KMS-11 (cell line): ENCODE measurements around the gene CFAP161.

Source experiments
- H2AFZ ChIP-seq: fragments of 200-600 bp; sonication (generic); 2 replicates; pipeline ENCODE4 v1.6.1; 2016; ENCODE audit warnings: antibody characterized with exemption, mixed run types, low read depth
- H3K27ac ChIP-seq: fragments of 200-600 bp; sonication (generic); 2 replicates; pipeline ENCODE4 v1.6.1; 2016; ENCODE audit warnings: mild to moderate bottlenecking, mixed run types
- H3K27me3 ChIP-seq: fragments of 200-600 bp; sonication (generic); 2 replicates; pipeline ENCODE4 v1.6.1; 2017; ENCODE audit warnings: mild to moderate bottlenecking, low read depth, mixed run types, moderate library complexity; ENCODE audit not compliant: insufficient read depth
- H3K36me3 ChIP-seq: fragments of 200-600 bp; sonication (generic); 2 replicates; pipeline ENCODE4 v1.6.1; 2017; ENCODE audit warnings: mild to moderate bottlenecking, mixed run types; ENCODE audit not compliant: insufficient read depth
- H3K4me1 ChIP-seq: fragments of 200-600 bp; sonication (generic); 2 replicates; pipeline ENCODE4 v1.6.1; 2016; ENCODE audit warnings: mild to moderate bottlenecking, low read depth, mixed run types; ENCODE audit not compliant: poor library complexity, severe bottlenecking
- H3K4me2 ChIP-seq: fragments of 200-600 bp; sonication (generic); 2 replicates; pipeline ENCODE4 v1.7.0; 2016; ENCODE audit warnings: mild to moderate bottlenecking, mixed run types
- H3K4me3 ChIP-seq: fragments of 200-600 bp; sonication (generic); IDR thresholded peaks from 2 replicates; pipeline ENCODE4 v1.6.1; 2017; ENCODE audit warnings: low read depth, low read length, mixed read lengths; ENCODE audit not compliant: insufficient read depth
- H3K79me2 ChIP-seq: fragments of 200-600 bp; sonication (generic); 2 replicates; pipeline ENCODE4 v1.6.1; 2016; ENCODE audit warnings: low read depth, mixed run types; ENCODE audit not compliant: insufficient read depth
- H3K9ac ChIP-seq: fragments of 200-600 bp; sonication (generic); 2 replicates; pipeline ENCODE4 v1.6.1; 2016; ENCODE audit warnings: mild to moderate bottlenecking, mixed run types
- H4K20me1 ChIP-seq: fragments of 200-600 bp; sonication (generic); 2 replicates; pipeline ENCODE4 v1.6.1; 2016; ENCODE audit warnings: mild to moderate bottlenecking, mixed run types; ENCODE audit not compliant: insufficient read depth
- TF ChIP-seq, protein P1 (sequence below): fragments of 200-600 bp; sonication (generic); conservative IDR thresholded peaks from 2 replicates; pipeline ENCODE4 v1.6.1; 2017; ENCODE audit warnings: low read depth, mild to moderate bottlenecking, antibody characterized with exemption, low read length, moderate library complexity, mixed read lengths

The CFAP161 gene

DNA sequence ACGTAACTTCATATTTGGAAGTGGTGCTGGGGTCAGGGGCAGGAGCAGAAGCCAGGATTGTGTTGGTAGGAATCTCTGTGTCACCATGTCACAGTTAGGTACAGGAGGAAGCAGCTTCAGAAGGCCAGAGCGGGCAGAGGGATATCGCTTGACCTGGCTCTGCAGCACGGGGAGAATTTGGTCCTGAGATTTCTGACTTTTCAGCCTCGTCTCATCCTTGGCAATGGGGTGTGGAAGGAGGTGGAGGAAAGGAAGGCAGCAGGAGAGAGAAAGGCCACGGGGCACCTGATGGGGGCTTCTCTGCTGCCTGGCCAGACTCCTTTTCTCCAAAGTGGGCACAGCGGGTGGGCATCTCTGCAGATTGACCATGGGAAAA is 63.2 kb downstream of the CFAP161 start:
- TF ChIP-seq, protein P1, sequence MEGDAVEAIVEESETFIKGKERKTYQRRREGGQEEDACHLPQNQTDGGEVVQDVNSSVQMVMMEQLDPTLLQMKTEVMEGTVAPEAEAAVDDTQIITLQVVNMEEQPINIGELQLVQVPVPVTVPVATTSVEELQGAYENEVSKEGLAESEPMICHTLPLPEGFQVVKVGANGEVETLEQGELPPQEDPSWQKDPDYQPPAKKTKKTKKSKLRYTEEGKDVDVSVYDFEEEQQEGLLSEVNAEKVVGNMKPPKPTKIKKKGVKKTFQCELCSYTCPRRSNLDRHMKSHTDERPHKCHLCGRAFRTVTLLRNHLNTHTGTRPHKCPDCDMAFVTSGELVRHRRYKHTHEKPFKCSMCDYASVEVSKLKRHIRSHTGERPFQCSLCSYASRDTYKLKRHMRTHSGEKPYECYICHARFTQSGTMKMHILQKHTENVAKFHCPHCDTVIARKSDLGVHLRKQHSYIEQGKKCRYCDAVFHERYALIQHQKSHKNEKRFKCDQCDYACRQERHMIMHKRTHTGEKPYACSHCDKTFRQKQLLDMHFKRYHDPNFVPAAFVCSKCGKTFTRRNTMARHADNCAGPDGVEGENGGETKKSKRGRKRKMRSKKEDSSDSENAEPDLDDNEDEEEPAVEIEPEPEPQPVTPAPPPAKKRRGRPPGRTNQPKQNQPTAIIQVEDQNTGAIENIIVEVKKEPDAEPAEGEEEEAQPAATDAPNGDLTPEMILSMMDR: no peak
- H3K79me2 ChIP-seq: no peaks in the 10 kb centered on the region

DNA sequence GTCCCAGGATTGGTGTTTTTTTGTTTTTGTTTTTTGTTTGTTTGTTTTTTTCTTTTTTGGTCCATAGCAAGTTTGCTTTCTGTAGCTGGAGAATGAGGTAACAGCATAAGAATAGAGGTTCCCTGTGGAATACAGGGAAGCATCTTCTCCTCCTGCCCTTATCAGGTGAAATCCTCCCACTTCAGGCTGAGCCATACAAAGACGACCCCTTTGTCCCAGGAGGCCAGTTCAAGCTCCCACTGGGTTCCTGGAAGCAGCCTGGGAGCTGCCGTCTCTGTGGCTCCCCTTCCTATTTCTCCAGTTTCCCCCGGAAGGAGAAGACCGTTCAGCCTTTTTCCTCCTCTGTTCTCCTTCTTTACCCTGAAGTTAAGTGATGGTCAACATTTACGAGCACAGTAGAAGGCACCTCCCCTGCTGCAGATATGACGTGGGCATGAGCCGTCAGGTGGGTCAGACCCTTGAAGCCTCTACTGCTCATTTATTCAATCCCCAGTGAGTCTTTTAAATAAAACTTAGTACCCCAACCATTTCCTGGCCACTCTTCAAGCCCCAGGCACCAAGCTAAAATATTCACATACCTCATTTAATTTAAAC is 63.7 kb downstream of the CFAP161 start:
- Histone ChIP-seq H3K9ac (no peak overlapping the region), H3K4me3 (no peak overlapping the region), H3K36me3 (no peaks in the 10 kb centered on the region), H3K79me2 (no peaks in the 10 kb centered on the region), H3K4me2 (no peak overlapping the region), H3K27me3 (no peaks in the 10 kb centered on the region), H2AFZ (no peak overlapping the region), H4K20me1 (no peaks in the 10 kb centered on the region), H3K4me1 (no peaks in the 10 kb centered on the region), H3K27ac (no peak overlapping the region)
- TF ChIP-seq, protein P1: no peak

More for the DNA sequence above, 63.2 kb downstream of the CFAP161 start:
- Histone ChIP-seq H3K4me1 (no peaks in the 10 kb centered on the region), H3K4me2 (no peak overlapping the region), H3K36me3 (no peaks in the 10 kb centered on the region), H4K20me1 (no peaks in the 10 kb centered on the region), H3K27me3 (no peaks in the 10 kb centered on the region), H3K27ac (no peak overlapping the region), H2AFZ (no peak overlapping the region), H3K4me3 (no peak overlapping the region), H3K9ac (no peak overlapping the region)
